Measurements from ENCODE around the gene DHRSX.
A peak's percentile ranks its signal among the peaks of the same experiment; 100 is the strongest.
"Not testable (repeated sequence)": the region's sequence is repeated elsewhere in the genome, so short reads cannot be mapped to it uniquely, and the experiment has no call there.

DHRSX gene

DNA sequence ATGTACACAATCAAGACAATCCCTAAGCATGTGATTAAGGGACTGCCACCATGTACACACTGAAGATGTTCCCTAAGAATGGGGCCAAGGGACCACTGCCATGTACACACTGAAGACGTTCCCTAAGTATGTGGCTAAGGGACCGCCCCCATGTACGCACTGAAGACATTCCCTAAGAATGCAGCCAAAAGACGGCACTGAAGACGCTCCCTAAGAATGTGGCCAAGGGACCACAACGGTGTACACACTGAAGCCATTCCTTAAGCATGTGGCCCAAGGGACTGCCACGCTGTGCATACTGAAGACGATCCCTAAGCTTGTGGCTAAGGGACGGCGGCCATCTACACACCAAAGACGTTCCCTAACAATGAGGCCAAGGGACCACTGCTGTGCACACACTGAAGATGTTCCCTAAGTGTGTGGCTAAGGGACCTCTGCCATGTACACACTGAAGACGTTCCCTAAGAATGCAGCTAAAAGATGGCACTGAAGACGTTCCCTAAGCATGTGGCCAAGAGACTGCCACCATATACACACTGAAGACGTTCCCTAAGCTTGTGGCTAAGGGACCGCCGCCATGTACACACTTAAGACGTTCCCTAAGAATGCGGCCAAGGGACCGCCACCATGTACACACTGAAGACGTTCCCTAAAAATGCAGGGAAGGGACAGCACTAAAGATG, 26.4 kb downstream of the DHRSX start:
- no peak for DNase-seq (ENCODE audit: low spot score)

- peak; percentile 91 for DNase-seq (ENCODE audit: low spot score)
Measured at GRCh38 chrX:2473064-2473463, 27.7 kb downstream of the DHRSX start.

DNA sequence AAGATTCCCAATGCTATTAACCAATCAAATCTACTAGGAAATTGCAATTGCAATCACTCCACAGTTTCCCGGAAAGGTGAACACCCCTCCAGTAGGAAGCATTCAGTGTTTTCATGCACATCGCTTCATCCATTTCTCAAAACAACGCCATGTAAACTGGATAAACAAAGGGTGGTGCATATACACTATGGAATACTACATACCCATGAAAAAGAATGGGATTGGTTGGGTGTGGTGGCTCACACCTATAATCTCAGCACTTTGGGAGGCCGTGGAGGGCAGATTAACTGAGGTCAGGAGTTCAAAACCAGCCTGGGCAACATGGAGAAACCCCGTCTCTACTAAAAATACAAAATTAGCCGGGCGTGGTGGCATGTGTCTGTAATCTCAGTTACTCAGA, 29.1 kb downstream of the DHRSX start:
- DNase-seq (ENCODE audit: low spot score) = no peak

GRCh38 chrX:2471126-2471525, 29.6 kb downstream of the DHRSX start:
- not testable (repeated sequence) for DNase-seq (ENCODE audit: low spot score)

DNA sequence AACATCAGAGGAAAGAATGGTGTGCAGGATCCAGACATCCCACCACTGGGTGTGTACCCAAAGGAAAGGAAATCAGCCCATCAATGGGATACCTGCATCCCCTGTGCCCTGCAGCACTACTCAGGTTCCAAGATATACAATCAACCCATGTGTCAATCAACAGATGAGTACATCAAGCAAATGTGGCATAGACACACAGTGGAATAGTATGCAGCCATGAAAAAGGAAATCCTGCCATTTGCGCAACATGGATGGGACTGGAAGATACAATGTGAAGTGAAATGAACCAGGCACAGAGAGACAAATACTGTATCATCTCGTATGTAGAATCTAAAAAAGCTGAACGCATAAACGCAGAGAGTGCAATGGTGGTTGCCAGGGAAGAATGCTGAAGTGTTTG, 30.9 kb downstream of the DHRSX start:
- not testable (repeated sequence) for DNase-seq (ENCODE audit: low spot score)

- no peak for DNase-seq (ENCODE audit: low spot score)
Measured at GRCh38 chrX:2469196-2469685, 31.5 kb downstream of the DHRSX start.

- DNase-seq (ENCODE audit: low spot score) = no peak
Measured at GRCh38 chrX:2468261-2469195, 32.2 kb downstream of the DHRSX start.

DNA sequence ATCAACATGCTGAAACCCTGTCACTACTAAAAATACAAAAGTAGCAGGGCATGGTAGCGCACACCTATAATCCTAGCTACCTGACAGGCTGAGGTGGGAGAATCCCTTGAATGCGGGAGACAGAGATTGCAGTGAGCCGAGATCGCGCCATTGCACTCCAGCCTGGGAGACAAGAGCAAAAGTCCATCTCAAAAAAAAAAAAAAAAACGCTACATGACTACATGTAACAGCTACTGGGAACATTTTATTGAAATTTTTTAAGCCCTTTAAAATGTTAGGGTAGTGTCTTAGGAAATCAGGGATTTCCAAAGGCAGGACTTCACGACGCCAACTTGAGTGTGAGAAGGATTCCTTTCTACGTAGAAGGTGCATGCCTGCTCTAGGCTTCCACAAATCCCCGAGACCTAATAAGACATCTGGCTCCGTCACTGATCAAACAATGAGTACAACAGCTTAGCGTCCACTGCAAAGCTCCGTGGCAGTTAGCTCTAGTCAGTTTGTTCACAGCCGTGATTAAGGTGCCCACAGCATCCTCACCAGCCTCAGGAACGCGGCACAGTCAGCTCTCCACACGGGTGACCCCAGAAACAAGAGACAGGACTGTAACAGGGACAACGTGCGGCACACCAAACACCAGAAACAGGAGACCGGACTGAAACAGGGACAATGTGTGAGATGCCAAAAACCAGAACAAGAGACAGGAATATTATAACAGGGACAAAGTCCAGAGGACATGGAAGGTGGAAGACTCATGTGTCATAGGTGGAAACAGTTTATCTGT, 33.7 kb downstream of the DHRSX start:
- DNase-seq (ENCODE audit: low spot score) = no peak

- no peak for DNase-seq (ENCODE audit: low spot score)
Measured at GRCh38 chrX:2464677-2465166, 36.1 kb downstream of the DHRSX start.

GRCh38 chrX:2463973-2464676, 36.7 kb downstream of the DHRSX start:
- peak; percentile 28 for DNase-seq (ENCODE audit: low spot score)

- DNase-seq (ENCODE audit: low spot score) = not testable (repeated sequence)
Measured at GRCh38 chrX:2463481-2463880, 37.3 kb downstream of the DHRSX start.

DNA sequence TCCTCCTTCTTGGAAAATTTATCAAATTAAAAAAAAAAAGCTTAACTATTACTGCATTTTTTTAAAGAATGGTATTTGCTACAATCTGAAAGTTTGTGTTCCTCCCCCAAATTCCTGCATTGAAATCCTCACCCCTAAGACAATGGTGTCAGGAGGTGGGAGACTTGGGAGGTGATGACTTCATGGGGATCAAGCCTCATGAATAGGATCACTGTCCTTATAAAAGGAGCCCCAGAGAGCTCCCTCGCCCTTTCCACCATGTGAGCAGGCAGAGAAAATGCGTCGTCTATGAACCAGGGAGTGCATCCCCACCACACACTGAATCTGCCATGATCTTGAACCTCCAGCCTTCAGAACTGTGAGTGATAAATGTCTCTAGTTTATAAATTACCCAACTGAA, 38.0 kb downstream of the DHRSX start:
- no peak for DNase-seq (ENCODE audit: low spot score)

GRCh38 chrX:2462074-2462473, 38.7 kb downstream of the DHRSX start:
- DNase-seq (ENCODE audit: low spot score) = no peak

DNA sequence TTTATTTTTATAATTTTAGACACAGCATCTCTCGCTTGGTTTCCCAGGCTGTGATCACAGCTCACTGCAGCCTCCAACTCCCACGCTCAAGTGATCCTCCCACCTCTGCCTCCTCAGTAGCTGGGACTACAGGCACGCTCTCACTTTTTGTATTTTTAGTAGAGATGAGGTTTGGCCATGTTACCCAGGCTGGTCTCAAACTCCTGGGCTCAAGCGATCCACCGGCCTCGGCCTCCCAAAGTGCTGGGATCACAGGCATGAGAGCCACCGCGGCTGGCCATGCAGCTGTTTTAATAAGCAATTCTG, 39.1 kb downstream of the DHRSX start:
- no peak for DNase-seq (ENCODE audit: low spot score)

- DNase-seq (ENCODE audit: low spot score) = not testable (repeated sequence)
Measured at GRCh38 chrX:2460821-2461710, 39.7 kb downstream of the DHRSX start.

DNA sequence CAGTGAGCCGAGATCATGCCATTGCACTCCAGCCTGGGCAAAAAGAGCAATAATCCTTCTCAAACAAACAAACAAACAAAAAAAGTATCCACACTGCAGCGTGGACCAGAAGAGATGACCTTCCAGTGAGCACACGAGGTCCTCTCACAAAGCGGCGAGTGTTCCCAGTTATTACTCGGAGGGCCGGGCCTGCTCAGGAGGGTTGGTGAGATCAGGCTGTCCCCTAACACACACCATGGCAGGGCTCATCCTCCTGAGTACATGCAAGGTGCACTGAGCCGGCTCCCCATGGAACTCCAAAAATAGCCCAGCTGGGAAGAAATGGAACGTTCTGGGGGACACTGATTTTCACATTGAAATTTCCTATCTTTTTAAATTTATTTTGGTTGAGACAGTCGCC, 40.7 kb downstream of the DHRSX start:
- not testable (repeated sequence) for DNase-seq (ENCODE audit: low spot score)

GRCh38 chrX:2458309-2458708, 42.5 kb downstream of the DHRSX start:
- DNase-seq (ENCODE audit: low spot score) = no peak

GRCh38 chrX:2457289-2458133, 43.3 kb downstream of the DHRSX start:
- DNase-seq (ENCODE audit: low spot score) = no peak

- peak; percentile 50 for DNase-seq (ENCODE audit: low spot score)
Measured at GRCh38 chrX:2456091-2456490, 44.7 kb downstream of the DHRSX start.

GRCh38 chrX:2454620-2455019, 46.2 kb downstream of the DHRSX start:
- DNase-seq (ENCODE audit: low spot score) = not testable (repeated sequence)

All from SW480 (cell line).